ENCODE results near the gene CST1.
"Not testable (repeated sequence)": the region's sequence is repeated elsewhere in the genome, so short reads cannot be mapped to it uniquely, and the experiment has no call there.

CST1 gene

DNA sequence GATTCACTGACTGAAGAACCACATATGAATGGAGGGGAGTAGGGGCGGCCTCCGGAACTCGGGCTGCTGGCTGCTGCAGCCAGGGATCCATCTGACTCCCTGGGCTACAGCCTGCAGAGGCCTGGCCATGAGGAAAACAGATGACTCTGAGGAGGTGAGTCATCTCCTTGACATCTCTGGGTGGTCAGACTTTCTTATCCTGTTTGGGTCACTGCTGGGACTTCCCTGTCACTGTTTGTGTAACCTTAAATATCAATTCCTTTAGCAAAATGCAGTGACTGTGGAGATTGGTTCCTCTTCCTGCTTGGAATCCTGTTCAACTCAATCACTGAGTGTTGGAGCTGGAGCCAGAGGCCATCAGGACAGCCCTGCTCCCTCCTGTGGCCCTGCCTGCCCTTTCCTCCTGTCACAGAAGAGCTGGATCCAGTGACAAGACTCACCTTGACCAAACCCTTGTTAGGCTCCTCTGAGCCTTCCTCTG, 4.4 kb upstream of the CST1 start:
- DNase-seq (ENCODE audit: low read depth, low spot score), result not testable (repeated sequence)

DNA sequence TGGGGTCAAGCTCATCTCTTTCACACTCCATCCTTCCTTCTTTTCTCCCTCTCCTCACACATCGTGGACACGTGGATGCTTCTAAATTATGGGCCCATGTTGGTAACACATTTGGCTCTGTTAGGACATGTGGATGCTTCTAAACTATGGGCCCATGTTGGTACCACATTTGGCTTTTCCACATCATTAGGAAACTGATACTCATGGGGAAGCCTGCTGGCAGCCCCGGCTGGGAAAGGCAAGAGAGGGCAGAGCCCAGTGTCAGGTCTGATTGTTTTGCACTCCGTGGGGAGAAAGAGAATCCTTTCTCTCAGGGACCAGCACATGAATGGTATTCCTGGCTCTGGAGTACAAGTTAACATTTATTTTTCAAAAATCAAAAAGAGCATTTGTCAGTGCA, 4.0 kb upstream of the CST1 start:
- DNase-seq (ENCODE audit: low read depth, low spot score), result no peak

- no peak for DNase-seq (ENCODE audit: low read depth, low spot score)
Observed at GRCh38 chr20:23753589-23753988, 2.9 kb upstream of the CST1 start.

- no peak for DNase-seq (ENCODE audit: low read depth, low spot score)
Observed at GRCh38 chr20:23753194-23753548, 2.4 kb upstream of the CST1 start.

DNA sequence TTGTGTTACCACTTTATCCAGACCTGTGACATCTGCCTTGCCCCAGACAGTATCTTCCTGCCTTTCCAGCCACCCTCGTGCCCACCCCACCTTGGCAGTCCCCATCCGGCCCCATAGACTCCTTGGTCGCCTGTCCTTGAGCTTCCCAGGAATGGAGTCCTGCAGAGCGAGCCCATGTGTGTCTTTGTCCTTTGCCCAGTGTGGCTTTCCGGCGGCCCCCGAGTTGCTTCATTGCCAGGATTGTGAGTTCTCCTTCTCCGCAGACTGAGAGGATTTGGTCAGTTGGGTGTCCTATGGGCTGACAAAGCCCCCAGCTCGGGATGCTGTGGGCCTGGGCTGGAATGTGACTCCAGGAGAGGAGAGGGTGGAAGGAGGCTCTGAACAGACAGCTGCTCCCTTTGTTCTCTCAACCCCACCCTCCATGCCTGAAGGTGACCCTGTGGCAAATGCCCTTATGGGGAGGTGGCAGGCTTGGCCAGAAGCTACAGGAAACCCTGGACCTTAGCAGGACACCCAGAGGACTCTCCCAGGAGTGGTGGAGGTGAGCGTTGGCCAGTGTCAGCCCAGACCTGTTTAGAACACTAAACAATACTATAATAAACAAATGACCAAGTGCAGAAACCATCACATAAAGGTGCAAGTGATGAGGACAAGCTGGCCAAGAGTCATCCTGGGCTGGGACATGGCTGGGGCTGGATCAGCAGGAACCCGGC, 1.9 kb upstream of the CST1 start:
- DNase-seq (ENCODE audit: low read depth, low spot score), result no peak

DNA sequence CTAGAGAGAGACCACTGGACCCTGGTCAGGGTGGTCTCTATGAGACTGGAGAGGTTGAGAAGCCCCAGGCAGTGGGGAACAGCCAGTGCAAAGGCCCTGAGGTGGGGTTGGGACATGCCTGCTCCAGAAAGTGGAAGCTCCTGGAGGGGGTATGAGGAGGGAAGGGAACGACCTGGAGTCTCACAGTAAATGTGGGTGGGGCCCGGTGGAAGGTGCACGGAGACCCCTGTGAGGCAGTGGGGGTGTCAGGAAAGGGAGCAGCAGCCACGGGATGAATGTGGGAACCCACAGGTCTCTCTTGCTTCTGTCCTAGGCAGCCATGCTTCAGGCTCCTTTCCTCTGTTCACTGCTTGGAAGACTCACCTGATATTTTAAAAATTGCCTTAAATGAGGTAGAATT, 1.3 kb upstream of the CST1 start:
- no peak for DNase-seq (ENCODE audit: low read depth, low spot score)

- DNase-seq (ENCODE audit: low read depth, low spot score), result no peak
Observed at GRCh38 chr20:23749746-23750145, 989 bp downstream of the CST1 start.

- not testable (repeated sequence) for DNase-seq (ENCODE audit: low read depth, low spot score)
Observed at GRCh38 chr20:23748975-23749374, 1.8 kb downstream of the CST1 start.

GRCh38 chr20:23747551-23747950, 3.2 kb downstream of the CST1 start:
- DNase-seq (ENCODE audit: low read depth, low spot score), result not testable (repeated sequence)

DNA sequence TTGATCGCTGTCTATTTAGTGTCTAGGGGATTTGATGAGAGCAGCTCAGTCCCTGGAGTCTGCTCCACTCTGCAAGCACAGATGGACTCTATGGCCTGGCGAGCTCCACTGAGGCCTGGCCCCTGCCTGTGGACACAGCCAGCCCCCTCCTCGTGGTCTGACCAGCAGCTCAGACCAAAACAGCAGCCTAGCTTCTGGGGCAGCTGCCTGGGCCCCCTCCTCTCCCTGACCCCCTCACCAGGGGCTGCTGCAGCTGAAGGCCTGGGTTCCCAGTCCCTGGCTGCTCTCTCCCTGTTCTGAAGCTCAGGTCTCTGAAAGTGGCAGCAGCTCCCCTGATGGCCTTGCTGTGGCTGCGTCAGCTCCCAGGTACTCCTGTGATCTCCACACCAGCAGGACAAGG, 3.6 kb downstream of the CST1 start:
- DNase-seq (ENCODE audit: low read depth, low spot score), result not testable (repeated sequence)

- DNase-seq (ENCODE audit: low read depth, low spot score), result no peak
Observed at GRCh38 chr20:23746321-23746720, 4.4 kb downstream of the CST1 start.

DNA sequence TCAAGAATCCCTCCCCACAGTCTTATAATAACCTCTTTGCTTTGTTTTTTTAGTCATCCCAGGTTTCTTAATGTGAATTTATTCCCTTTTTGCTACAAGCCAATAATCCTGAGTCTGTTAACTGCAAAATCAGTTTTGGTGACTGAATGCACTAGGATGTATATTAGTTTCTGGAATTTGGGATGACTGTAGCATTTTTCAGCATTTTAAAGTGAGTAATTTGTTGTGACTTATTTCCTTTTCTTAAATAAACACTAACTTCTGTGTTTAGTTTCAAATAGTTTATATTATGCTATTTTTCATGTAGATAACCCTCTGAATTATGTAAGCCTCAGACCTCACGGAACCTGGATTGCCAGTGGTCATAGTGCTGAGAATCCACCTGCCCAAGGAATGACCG, 5.5 kb downstream of the CST1 start:
- DNase-seq (ENCODE audit: low read depth, low spot score), result no peak

- DNase-seq (ENCODE audit: low read depth, low spot score), result no peak
Observed at GRCh38 chr20:23744817-23745216, 5.9 kb downstream of the CST1 start.

DNA sequence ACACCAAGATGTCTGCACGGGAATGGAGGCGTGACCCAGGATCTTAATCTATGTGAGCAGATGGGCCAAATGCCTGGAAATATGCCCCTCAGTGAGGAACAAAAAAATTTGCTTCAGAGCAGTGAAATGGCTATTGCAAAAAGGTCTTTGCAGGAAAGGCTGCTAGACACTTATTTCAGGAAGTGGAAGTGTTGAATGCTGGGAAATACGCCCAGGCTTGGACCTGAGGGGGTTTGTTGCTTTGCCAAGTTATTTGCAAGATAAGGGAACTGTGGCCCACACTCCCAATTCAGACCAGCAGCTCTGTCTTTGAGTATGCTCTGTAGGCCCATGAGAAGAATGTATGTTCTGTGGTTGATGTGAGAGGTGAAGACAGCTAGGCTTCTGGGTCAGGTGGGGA, 15.3 kb downstream of the CST1 start:
- DNase-seq (ENCODE audit: low read depth, low spot score), result not testable (repeated sequence)

GRCh38 chr20:23734949-23735348, 15.8 kb downstream of the CST1 start:
- not testable (repeated sequence) for DNase-seq (ENCODE audit: low read depth, low spot score)

DNA sequence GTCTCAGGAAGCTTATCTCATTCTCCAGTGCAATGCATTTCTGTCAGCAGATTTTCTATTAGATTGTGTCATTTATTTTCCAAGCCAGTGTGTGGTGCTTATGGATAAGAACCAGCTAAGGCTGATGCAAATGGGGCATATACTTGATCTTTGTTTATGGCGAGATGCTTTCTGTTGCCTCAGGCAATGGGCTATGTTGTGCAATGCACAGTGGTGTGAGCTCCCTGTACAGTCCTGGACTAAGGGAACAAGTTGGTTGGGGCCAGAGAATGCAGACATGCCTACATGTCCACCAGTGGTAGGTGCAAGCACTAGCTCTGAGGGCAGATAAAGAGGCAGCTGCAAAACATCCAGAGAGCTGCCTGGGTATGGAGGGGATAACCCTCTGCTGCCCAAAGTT, 16.3 kb downstream of the CST1 start:
- not testable (repeated sequence) for DNase-seq (ENCODE audit: low read depth, low spot score)

GRCh38 chr20:23727016-23727415, 23.7 kb downstream of the CST1 start:
- no peak for DNase-seq (ENCODE audit: low read depth, low spot score)

DNA sequence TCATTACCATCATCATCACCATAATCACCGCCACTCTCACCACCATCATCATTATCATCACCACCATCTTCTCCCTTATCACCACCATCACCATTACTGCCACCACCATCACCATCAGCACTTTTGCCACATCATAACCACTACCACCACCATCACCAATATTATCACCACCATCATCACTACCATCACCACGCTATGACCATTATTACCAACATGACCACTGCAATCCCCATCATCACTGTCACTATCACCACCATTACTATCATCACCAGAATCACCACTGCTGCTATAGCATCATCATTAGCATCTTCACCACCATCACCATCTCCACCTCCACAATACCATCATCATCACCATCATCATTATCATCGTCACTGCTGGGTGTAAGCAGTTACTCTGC, 25.6 kb downstream of the CST1 start:
- DNase-seq (ENCODE audit: low read depth, low spot score), result no peak

DNA sequence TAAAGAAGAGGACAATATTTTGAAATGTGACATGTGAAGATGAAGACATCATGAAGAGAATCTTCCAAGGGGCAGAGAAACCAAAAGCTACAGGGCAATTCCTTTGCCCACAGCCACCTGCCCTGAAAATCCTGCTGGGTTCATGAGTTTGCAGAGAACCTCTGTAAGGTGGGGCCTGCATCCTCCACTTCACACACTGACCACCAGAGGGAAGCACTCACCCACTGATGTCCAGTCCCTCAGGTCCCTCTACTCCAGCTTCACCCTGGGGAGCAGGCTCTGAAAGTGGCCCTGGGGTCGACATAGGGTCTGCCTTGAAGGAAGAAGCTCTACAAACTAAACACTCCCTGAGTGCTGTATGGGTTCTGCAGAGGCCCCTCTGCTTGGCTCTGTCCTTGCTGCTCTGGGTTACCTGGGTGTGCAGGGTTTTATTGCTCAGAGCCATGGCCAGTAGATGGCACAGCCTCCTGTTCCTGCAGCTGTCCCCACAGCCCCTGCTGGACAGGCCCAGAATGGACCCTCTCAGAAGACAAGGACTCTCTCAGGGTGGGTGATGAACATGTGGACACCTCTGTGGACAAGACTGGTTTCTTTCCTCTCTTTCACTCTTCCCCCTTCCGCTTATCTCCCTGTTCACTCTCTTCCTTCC, 27.0 kb downstream of the CST1 start:
- not testable (repeated sequence) for DNase-seq (ENCODE audit: low read depth, low spot score)

DNA sequence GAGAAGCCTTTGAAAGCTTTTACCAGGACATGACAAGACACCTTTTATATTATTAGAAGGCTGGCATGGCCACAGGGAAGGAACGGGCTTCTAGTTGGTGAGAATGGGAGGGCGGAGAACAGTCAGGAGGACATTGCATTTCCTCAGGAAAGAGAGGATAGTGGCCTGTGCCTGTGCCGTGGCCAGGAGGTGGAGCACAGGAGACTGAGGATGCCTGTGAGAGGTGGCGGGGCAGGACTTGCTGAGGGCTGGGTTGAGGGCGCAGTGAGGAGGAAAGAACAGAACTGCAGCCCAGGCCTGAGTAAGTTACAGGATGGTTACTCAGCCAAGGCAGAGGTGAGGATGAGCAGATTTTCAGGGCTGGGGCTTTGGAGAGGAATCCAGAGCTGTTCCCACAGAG, 27.9 kb downstream of the CST1 start:
- not testable (repeated sequence) for DNase-seq (ENCODE audit: low read depth, low spot score)

- no peak for DNase-seq (ENCODE audit: low read depth, low spot score)
Observed at GRCh38 chr20:23721962-23722361, 28.8 kb downstream of the CST1 start.

DNA sequence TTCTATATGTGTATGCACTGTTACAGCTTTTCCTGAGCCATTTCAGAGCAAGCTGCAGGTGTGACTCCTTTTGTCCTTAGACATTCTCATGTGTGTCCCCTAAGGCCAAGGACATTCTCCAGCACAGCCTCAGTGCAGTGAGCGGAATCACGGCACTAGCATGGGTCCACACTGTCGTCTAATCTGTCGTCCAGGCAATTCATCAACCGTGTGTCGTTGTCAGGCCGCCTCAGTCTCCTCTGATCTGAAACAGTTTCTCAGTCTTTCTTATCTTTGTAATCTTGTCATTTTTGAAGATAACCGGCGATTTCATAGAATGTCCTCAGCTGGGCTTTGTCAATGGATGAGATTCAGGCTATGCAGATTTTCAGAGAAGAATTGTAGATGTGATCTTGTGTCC, 31.4 kb downstream of the CST1 start:
- not testable (repeated sequence) for DNase-seq (ENCODE audit: low read depth, low spot score)

- not testable (repeated sequence) for DNase-seq (ENCODE audit: low read depth, low spot score)
Observed at GRCh38 chr20:23711778-23712177, 39.0 kb downstream of the CST1 start.

Measured in smooth muscle cell of the brain vasculature (primary cell).